GM20000 (cell line): Measurements from ENCODE around the gene ANO6.
A peak's percentile ranks its signal among the peaks of the same experiment; 100 is the strongest.

ENCODE experiments used
- DNase-seq: peaks from one replicate; pipeline ENCODE4 v3.0.0; 2012; ENCODE audit warnings: low spot score
- TF ChIP-seq, protein P1 (sequence below): IDR thresholded peaks from 2 replicates; pipeline ENCODE4 v1.5.1; 2012; ENCODE audit warnings: mild to moderate bottlenecking, control low read depth; ENCODE audit errors: extremely low read depth, missing control alignments

Gene ANO6

DNA sequence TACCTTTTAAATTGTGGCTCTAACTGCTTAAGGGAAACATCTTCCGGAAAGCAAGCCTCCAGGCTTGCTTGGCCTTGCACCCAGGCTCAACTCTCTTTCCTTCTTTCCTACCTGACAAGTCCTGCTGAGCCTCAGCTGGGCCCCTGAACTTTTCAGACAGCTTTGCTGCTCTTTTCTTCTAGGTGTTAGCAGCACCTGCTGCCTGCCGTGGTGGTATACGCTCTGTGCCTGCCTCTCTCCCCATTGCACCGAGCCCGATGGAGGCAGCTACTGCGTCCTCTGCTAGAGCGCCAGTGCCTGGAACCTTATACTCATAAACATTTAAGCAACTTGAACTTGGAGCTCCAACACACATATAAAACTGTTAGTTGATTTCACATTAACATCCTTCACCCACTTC is 195.7 kb downstream of the ANO6 start:
- TF ChIP-seq, protein P1, sequence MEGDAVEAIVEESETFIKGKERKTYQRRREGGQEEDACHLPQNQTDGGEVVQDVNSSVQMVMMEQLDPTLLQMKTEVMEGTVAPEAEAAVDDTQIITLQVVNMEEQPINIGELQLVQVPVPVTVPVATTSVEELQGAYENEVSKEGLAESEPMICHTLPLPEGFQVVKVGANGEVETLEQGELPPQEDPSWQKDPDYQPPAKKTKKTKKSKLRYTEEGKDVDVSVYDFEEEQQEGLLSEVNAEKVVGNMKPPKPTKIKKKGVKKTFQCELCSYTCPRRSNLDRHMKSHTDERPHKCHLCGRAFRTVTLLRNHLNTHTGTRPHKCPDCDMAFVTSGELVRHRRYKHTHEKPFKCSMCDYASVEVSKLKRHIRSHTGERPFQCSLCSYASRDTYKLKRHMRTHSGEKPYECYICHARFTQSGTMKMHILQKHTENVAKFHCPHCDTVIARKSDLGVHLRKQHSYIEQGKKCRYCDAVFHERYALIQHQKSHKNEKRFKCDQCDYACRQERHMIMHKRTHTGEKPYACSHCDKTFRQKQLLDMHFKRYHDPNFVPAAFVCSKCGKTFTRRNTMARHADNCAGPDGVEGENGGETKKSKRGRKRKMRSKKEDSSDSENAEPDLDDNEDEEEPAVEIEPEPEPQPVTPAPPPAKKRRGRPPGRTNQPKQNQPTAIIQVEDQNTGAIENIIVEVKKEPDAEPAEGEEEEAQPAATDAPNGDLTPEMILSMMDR = no peak

DNA sequence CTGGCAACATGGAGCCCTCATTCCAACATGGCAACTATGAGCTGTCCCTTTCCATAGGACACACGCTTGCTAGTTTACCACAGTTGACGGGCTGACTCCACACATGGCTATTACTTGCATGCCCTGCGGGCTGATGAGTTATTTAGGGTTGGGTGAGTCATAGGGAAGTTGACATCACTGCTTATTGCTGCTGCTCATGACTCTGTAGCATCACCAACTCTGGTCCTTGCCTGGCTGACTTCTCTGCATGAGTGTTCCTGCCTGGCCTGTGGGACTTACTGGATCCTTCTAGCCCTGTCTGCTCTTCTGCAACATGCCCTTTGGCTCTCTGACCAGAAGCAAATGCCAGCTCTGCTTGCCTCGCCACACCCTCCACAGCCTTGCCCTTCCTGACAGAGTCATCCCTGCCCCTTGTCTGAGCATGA is 199.5 kb downstream of the ANO6 start:
- DNase-seq = peak; percentile 56
- TF ChIP-seq, protein P1 = no peak

More for the DNA sequence above, 195.7 kb downstream of the ANO6 start:
- DNase-seq = no peak

DNA sequence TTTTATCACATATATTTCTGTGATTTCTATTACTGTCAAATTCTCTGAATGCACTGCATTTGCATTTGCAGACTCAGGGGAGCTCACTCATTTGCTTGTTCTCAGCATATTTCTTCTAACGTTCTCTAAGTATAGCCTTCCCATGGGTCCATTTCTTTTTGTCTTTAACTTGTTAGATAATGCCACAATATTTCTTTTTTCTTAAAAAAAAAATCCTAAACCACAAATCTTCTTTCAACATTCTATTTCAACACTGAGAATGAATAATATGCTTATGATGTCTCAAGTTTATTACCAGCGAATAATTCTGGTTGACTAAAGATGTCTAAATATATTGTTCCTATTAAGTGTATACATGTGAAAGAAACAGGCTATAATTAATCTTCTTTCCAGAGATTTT is 200.2 kb downstream of the ANO6 start:
- DNase-seq = no peak
- TF ChIP-seq, protein P1 = no peak

DNA sequence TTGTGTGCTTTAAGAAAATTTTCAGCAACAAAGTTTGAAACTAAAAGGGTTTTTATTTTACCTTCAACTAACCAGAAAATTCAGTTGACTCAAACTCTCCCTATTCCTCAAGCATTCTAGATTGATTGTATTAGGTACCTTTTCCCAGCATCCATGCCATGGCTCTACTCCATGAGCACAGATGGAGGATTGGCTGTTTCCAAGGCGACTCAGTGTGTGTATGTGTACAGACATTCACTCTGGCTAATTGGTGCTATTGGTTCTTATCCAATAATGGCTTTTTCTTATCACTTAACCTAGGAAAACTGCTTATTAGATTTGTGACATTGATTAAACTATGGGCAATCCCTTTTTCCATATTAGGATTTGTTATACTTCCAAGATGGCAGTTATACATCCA is 202.6 kb downstream of the ANO6 start:
- TF ChIP-seq, protein P1 = no peak
- DNase-seq = no peak

DNA sequence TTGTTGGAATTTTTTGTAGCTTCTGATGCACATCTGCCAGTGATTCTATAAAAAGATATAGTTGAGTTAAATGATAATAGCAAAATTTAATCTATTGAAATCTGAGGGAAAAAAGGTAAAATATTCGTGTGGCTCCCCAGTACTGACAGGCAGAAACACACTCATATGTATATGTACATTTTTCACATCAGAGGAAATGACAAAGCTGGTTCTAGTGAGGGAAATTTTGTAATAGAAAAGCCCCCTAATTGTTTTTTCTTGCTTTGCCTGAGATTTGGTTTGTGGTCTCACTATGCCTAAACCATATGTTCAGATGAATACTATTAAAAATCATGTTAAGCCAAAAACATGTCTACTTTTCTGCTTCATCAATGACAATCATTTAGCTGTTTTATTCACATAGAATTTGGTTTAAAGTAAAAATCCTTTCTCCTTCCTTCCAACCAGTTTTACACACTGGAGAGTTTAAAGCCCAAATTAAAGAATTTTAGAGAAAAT is 203.5 kb downstream of the ANO6 start:
- TF ChIP-seq, protein P1 = no peak
- DNase-seq = peak; percentile 12

DNA sequence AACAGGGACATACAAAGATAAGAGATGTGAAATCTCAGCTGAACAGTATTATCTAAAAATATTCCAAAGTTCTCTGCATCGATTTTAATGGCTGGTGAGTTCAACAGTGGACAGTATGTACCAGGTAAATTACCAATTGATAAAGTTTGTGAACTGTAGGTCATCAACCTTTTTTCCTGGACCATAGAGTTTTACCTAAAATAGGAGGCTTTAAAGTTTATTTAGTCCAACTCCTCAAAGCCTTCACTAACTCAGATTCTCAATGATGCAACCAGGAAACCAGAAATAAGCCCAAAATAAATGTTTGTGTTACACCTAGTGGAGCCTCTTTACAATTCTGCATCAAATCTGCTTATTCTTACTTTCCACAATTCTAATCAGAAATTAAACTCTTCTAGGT is 205.8 kb downstream of the ANO6 start:
- no peak for DNase-seq
- TF ChIP-seq, protein P1 = no peak

DNA sequence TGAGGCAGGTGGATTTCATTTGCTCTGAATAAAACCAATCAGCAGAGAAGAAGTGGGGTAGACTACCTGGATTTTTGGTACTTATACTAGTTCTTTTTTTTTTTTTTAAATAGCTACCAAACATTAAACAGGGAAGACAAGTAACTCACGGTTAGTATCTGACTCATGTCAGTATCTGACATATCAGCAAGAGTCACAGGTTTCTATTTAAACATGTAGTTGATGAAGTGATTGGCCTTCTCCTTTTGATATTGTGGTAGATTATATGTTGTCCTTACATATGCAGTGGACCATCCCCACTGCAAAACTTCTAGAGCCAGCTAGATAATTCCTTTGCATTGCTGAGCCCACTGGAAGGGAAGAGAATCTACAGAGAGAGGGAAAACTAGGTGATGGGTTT is 208.0 kb downstream of the ANO6 start:
- TF ChIP-seq, protein P1 = no peak
- no peak for DNase-seq
